Measurements from ENCODE around the gene DUS3L. TPM values are rescaled to one million over a fixed set of nuclear protein-coding genes. Genes with fewer than 3 reads are reported as not detected.

DUS3L gene
- total and polyA plus RNA-seq, 2 of the 8 experiments (the other 6 are each of a cell fraction or from before 2014, with no cell fraction given) = 37.6 to 39.1 TPM

DNA sequence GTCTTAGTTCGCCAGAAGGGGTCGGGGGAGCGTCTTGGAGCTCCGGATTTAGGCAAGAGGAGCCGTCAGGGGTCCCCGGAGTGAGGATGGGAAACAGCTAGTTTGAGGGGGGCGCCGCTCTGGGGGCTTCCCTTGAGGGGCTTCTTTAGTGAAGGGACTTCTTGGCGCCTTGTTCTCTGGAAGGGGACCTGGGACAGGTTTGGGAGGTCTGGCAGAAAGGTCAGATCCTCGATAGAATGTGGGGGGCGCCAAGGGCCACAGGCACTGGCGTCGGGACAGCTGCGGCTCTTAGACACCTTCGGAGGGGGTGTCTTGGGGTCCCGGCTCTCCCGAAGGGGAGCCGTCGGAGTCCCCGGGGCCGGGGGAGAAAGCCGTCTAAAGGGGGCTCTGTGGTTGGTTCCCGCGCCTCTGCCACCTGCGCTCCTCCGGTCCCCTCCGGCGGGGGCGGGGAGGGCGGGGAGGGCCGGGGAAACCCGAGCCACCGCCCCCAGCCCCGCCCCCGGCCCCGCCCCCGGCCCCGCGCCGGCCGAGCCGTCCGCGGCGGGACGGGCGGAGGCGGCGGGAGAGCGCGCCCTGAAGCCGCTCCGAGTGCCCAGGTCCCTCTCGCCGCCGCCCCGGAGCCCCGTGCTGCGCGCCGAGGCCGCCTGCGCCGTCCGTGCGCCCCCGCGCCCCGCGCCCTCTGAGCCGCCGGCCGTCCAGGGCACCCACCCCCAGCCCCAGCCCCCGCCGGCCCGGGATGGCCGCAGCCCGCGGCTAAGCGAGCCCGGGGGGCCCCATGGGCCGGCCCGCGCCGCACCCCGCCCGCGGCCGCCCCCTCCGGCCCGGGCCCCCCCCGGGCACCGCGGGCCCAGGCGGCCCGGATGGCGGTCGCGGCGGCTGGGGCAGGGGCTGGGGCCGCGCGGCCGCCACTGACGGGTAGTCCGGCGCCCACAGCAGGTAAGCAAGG lies 13.8 kb upstream of the DUS3L start, which contains the start of gene NRTN (continued):
- TF ChIP-seq CHD7 (IDR thresholded peaks at IDR 0.05; ENCODE audit: insufficient replicate concordance, low read length) (no peak), TAF7 (optimal IDR thresholded peaks at IDR 0.05; ENCODE audit: borderline replicate concordance, low read depth, low read length) (no peak), SP4 (IDR thresholded peaks at IDR 0.05; ENCODE audit: low read length) (no peak)
- TF ChIP-seq, protein P1, sequence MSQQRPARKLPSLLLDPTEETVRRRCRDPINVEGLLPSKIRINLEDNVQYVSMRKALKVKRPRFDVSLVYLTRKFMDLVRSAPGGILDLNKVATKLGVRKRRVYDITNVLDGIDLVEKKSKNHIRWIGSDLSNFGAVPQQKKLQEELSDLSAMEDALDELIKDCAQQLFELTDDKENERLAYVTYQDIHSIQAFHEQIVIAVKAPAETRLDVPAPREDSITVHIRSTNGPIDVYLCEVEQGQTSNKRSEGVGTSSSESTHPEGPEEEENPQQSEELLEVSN (IDR thresholded peaks at IDR 0.05) = 0 out of 2 replicates have a peak, but pooled peaks have one; percentile 44
